ENCODE results near the gene ABCC4.

Gene ABCC4

GRCh38 chr13:95056266-95056665 lies 245.0 kb downstream of the ABCC4 start:
- DNase-seq (ENCODE audit: low read depth, low spot score) = no peak

DNA sequence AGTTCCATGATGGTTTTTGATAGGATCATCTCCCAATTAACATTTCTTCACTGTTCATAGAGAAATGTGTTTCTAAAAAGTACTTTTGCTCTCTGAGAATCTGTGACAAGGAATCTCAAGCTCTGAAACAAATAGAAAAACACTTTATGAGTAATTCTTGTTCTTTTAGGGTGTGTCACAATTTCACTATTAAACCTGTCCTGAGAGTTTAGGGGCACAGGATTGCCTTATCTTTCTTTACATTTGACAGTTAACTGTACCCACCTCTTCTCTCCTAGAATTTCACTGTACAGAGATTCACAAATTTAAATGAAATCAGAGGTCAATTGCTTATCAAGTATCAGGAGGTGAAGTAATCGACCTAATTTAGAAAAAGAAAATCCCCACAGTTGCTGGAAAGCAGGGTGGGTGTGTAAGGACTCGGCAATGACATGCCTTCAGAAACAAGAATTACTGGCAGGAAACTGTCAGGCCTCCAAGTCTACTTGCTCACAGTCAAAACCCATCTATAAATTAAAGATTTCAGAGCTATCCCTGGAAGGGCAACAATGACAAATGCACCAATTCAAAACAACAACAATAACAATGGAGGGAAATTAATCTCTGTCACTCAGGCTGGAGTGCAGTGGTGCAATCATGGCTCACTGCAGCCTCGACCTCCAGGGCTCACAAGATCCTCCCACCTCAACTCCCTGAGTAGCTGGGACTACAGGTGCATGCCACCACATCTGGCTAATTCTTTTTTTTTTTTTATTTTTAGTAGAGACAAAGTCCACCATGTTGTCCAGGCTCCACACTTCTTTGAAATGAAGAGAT lies 250.2 kb downstream of the ABCC4 start:
- DNase-seq (ENCODE audit: low read depth, low spot score) = no peak

DNA sequence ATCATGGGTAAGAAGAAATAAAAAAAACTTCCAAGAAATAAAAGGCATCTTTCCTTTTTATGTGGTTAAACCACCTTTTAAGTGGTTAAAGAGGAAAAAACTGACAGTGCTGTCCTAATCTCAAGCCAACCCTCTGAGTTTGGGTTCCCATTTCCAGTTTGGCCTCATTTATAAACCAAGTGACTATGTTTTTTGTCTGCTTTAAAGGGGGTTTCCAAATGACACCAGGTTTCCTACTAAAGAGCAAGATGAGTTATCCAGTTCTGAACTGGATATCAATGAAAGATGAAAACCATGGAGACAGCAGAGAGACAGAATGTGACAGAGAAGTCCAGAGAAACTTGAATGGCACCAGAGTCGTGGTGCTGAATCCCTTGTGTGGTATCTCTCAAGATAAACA lies 251.5 kb downstream of the ABCC4 start:
- no peak for DNase-seq (ENCODE audit: low read depth, low spot score)

DNA sequence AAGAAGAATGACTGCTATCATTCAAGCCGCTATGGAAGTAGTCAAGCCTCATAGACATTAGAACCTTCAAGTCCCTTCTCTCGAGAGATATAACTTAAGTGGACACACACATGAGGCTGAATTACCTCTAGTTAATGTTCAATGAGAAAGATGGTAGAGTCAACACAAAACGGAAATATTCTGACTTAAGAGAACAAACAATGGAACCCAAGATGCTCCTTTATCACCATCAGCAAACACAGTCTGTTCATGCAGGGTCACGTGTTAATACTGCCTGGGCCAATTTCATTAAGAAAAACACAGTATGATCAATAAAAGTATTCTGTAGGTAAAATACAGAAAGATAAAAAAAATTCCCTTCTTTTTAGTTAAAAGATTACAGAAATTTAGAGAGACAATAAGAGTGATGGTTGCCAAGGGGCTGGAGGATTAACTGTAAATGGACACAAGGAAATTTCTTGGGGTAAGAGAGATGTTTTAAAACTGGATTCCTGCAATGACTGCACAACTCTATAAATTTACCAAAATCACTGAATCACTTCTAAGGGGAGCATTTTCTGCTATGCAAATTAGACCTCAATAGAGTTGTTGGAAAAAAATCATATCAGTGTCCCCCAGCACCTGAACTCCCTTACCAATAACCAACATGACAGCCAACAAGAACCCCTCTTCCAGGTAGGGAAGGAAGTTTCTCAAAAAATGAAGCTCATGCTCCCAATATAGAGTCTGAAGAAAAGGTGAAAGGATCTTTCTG lies 256.6 kb downstream of the ABCC4 start:
- DNase-seq (ENCODE audit: low read depth, low spot score) = no peak

- no peak for DNase-seq (ENCODE audit: low read depth, low spot score)
Measured at GRCh38 chr13:95039415-95039814, 261.8 kb downstream of the ABCC4 start.

- no peak for DNase-seq (ENCODE audit: low read depth, low spot score)
Measured at GRCh38 chr13:95038949-95039348, 262.3 kb downstream of the ABCC4 start.

- DNase-seq (ENCODE audit: low read depth, low spot score) = no peak
Measured at GRCh38 chr13:95035311-95036109, 265.7 kb downstream of the ABCC4 start.

DNA sequence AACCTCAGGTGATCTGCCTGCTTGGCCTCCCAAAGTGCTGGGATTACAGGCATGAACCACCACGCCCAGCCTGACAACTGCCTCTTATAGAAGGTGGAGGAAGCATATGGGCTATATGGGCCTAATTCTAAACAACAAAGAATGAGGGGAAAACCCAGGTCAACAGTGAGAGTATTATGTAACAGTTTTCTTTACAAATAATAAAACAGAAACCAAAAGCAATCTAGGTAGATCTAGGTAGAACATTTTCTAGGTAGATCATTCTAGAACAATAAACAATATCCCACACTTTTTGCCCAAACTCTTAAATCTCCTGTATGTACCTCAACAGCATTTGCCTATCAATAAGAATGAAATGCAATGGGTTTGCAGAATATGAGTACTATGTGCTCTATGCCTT lies 267.4 kb downstream of the ABCC4 start:
- no peak for DNase-seq (ENCODE audit: low read depth, low spot score)

GRCh38 chr13:95032121-95032520 lies 269.1 kb downstream of the ABCC4 start:
- DNase-seq (ENCODE audit: low read depth, low spot score) = no peak

DNA sequence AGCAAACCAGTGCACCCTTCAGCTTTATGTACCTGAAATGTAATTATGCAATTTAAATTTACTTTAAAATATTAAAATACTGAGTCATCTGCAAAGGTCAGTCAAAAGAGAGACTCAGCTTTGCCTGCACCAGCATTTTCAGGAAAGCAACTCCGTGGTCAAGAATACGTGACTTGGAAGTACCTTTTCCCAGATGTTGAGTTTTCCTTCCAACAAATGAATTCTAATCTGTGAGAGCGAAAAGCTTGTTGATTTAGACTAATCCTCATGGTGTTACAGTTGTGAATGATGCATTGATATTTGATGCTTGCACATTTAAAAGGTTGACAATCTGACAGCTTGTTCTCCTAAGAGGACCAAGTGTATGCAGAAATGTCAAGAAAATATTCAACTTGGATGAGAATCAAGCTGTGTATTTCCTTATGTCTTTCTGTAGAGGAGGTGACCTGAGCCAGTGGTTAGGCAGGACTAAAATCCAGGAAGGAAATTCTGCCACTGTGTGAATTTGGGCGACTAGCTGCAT lies 270.4 kb downstream of the ABCC4 start:
- no peak for DNase-seq (ENCODE audit: low read depth, low spot score)

GRCh38 chr13:95027638-95028037 lies 273.6 kb downstream of the ABCC4 start:
- no peak for DNase-seq (ENCODE audit: low read depth, low spot score)

DNA sequence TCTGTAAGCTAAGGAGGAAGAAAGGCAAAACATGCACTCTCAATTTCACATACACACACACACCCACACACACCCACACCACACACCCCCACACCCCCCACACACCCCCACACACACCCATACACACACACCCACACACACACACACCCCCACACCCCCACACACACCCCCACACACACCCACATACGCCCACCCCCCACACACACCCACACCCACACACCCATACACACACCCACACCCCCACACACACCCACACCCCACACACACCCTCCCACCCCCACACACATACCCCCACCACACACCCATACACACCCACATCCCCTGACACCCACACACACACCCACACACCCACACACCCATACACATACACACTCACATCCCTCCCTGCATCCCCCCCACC lies 276.1 kb downstream of the ABCC4 start:
- no peak for DNase-seq (ENCODE audit: low read depth, low spot score)

GRCh38 chr13:95023405-95023804 lies 277.8 kb downstream of the ABCC4 start:
- DNase-seq (ENCODE audit: low read depth, low spot score) = no peak

DNA sequence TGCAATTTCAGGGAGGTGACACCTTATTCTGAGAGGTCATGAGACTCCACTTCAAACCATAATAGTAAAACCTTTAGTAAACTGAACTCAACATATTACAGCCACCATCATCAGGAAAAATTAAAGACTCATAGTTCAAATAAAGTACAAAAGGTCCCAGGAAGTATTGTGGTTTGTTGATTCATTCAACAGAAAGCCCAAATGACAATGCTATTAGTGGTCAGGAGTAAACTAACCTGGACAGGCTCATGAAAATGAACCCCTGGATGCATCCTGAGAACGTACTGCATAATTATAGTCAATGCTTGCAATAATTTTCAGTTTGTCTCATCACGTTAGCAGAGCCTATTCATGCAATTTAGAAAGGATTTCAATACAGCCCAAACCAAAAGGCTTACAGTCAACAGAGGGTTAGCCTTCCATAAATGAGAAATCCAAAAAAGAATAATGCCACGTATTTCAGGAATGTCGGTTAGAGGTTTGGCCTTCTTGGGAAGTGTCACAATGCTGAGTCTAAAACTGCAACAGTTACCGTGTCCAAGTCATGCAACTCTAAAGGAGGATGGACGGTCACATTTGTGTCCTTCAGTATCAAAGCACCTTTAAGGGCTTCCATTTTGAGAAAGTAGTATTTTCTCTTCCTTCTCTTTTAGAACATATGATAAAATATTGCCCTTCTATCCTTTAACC lies 280.8 kb downstream of the ABCC4 start:
- DNase-seq (ENCODE audit: low read depth, low spot score) = no peak

DNA sequence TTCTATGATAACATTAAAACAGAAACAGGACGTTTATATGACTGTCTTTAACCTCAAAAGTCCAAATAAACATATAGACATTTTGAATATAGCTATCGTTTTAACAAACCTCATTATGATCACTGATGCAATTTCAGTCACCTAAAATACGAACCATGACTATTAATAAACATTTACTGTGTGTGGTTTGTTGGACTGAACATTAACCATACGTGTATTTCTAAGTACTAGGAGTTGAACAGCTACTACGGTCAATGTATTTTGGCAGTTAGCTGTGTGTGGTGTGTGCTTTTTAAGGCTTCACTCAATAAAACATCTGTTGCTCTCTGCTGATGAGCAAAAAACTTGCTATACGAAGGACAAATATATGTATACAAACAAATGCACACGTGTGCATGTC lies 281.4 kb downstream of the ABCC4 start:
- no peak for DNase-seq (ENCODE audit: low read depth, low spot score)

- DNase-seq (ENCODE audit: low read depth, low spot score) = no peak
Measured at GRCh38 chr13:95007322-95007721, 293.9 kb downstream of the ABCC4 start.

GRCh38 chr13:95005300-95005699 lies 296.0 kb downstream of the ABCC4 start:
- DNase-seq (ENCODE audit: low read depth, low spot score) = no peak

DNA sequence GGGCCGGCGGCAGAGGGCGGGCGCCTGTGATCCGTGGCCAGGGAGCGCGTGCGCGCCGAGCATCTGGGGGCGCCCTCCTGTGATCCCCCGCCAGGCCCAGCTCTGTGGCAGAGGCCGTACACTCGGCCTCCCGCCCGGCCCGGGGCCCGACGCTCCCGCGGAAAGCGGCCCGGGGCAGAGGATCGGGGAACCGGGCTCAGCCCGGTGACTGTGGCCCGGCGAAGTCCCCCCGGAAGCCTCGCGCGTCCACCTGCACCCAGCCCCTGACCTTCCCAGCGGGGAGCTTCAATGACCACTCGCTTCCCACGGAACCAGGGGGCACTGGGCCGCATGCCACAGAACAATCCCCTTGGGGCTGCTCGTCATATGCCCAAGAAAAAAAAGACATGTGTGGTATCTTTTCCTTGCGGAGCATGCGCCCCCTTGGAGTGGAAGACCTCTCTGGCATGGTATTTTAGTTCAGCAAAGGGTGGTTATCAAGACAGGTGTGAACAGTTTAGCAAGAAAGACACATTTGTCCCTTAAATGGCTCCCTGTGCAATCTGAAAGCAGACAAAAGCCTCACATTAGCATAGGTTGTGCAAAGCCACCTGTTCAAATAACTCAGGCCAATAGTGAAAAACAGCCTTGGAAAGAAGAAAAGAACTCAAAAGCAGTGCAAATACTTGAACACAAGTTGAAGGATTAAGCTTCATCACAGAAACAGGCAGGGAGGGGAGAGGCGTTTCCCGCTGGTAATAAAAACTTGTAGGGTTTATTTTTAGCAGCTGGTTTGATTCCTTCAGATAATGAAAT lies 298.0 kb downstream of the ABCC4 start:
- DNase-seq (ENCODE audit: low read depth, low spot score) = no peak

- no peak for DNase-seq (ENCODE audit: low read depth, low spot score)
Measured at GRCh38 chr13:95002126-95002525, 299.1 kb downstream of the ABCC4 start.

DNA sequence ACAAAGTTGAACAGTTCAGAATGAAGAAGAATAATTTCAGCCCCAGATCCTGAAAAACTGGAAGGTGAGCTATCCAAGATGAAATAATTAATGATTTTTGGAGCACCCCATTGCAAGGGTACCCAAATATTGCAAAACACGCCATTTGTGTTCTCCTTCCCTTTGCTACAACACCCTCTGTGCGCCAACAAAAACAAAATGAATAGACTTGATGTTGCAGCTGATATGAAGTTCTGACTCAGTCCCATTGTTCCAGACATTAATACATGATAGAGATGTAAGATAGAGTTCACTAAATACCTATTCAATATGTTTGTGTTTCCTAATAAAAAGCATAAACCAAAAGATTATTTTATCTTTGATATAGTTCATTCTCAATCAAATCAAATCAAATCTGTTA lies 301.4 kb downstream of the ABCC4 start:
- no peak for DNase-seq (ENCODE audit: low read depth, low spot score)

- no peak for DNase-seq (ENCODE audit: low read depth, low spot score)
Measured at GRCh38 chr13:94997126-94997525, 304.1 kb downstream of the ABCC4 start.
